Activated CD8-positive, alpha-beta T cell treated with anti-CD3 and anti-CD28 coated beads for 36 hours (primary cell): ENCODE results near the gene CBX6. TPM values are rescaled to one million over a fixed set of nuclear protein-coding genes. Genes with fewer than 3 reads are reported as not detected.

Experiments
- ATAC-seq: fragments of 200-7000 bp; cut with Tn5 transposase; one replicate; pipeline ENCODE4 v1.10.0; 2021; ENCODE audit warnings: mild to moderate bottlenecking, moderate library complexity
- CTCF ChIA-PET: fragments of 350-600 bp; sonication (Branson Sonifier 250); formaldehyde crosslinking; loops from one replicate; lab custom pipeline; 2021; ENCODE audit warnings: antibody characterized with exemption; lab: Charles Lee
- POLR2A ChIA-PET: fragments of 350-600 bp; sonication (Branson Sonifier 250); formaldehyde crosslinking; loops from one replicate; lab custom pipeline; 2021; ENCODE audit warnings: antibody characterized with exemption; lab: Charles Lee
- DNase-seq: peaks from one replicate; pipeline ENCODE4 v3.0.0-alpha.2; 2020
- H3K27ac Mint-ChIP-seq: one replicate; pipeline ENCODE4 v1.8.0; 2021; ENCODE audit warnings: mild to moderate bottlenecking, mixed read lengths
- H3K27me3 Mint-ChIP-seq: one replicate; pipeline ENCODE4 v1.8.0; 2021; ENCODE audit warnings: mixed read lengths
- H3K36me3 Mint-ChIP-seq: one replicate; pipeline ENCODE4 v1.8.0; 2021; ENCODE audit warnings: low read depth, mixed read lengths
- H3K4me1 Mint-ChIP-seq: one replicate; pipeline ENCODE4 v1.8.0; 2021; ENCODE audit warnings: low read depth, mixed read lengths
- H3K4me3 Mint-ChIP-seq: one replicate; pipeline ENCODE4 v1.8.0; 2021; ENCODE audit warnings: mild to moderate bottlenecking, moderate library complexity, mixed read lengths
- H3K9me3 Mint-ChIP-seq: one replicate; pipeline ENCODE4 v1.8.0; 2021; ENCODE audit warnings: mixed read lengths
- intact Hi-C: fragments of 100-400 bp; cut with micrococcal nuclease; formaldehyde crosslinking; loops from one replicate; pipeline ENCODE4 v1.10.0; 2022
- total RNA-seq, 2 experiments: library from RNA; stranded (reverse); gene quantifications; one replicate each; pipeline ENCODE4 v1.2.3, GENCODE V29; 2021
- TF ChIP-seq, protein P1 (sequence below): fragments of 200-600 bp; IDR thresholded peaks from one replicate; pipeline ENCODE4 v1.8.0; 2022; ENCODE audit warnings: antibody characterized with exemption, mild to moderate bottlenecking

The CBX6 gene
- total RNA-seq, 2 experiments from 2014 or later, result 97.7 to 99.4 TPM

DNA sequence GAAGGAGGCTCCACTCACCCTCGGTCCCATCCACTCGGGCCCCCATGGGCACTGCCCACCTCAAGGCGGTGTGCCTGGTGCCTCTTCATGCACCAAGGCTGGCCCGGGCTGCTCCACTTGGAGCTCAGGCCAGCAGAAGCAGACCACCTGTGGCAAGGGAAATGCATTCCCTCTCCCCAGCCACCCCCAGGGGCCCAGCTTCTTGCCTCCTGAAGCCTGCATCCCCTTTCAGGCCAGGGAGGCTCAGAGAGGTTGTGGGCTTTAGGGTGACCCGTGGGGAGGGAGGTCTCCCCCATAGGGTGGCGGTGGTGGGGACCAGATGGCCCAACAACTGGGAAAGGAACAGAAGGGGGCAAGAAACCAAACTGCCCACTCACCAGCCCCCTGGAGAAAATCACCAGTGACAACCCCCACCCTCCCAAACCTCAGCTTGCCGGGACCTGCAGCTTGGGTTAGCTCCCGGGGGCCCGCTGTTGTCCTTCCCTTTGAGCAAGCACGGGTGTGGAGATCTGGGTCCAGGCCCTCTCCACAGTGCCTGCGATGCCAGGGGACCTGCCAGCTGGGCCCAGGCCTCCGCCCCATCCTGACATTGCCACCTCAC lies 8.4 kb downstream of the CBX6 start:
- DNase-seq, result no peak

DNA sequence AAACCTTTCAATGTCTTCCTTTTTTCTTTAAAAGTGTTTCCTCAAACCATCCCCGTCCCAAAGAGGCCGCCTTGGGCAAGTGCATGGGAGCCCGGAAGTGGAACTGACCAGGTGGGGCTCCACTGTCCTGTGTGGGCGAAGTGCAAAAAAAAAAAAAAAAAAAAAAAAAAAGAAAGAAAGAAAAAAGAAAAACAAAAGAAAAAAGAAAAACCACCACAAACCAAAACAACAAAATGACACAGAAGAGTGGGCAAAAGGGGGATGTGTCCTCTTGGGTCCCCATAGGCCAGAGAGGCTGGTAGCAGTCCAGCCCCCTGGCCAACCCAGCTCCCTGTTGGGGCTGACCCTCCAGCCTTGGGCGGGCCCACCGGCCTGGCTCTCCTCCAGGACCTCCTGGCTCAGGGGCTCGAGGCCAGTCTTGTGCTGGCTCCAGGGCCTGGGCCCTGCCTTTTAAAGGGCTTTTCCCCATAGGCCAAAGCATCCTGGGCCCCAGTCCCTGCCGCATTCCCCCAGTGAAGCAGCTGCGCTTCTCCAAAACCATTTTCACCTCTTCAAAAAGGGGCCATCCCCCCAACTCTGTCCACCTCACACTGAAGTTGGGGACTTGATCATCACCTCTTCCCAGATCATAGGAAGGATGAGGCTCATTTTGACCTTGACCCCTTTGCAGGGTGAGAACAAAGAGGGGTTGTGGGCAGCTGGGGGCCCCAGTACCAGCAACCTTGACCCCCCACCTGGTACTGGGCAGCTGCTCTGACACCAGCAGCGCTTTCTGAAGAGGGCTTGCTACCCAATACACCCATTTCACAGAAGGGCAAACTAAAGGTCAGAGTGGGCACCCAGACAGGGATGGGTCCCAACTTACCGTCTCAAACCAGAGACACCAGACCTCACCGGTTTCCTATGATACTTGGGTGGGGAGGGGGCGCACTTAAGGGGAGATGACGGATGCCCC lies 9.4 kb downstream of the CBX6 start:
- ATAC-seq (no peak), DNase-seq (no peak)
- peaks cover 5% of the 10 kb centered on the region for H3K4me1 Mint-ChIP-seq
- no peaks in the 10 kb centered on the region for H3K9me3 Mint-ChIP-seq
- ChIA-PET POLR2A (interaction anchor here (1.0 to 3.8 kb wide), 2 partner anchors 8 to 18 kb away, joined by 3 to 17 read pairs; no protein-coding TSS in a partner anchor), CTCF (interaction anchor here (1.4 to 13.2 kb wide), 2 partner anchors 8 to 19 kb away, joined by 4 to 85 read pairs; partner anchors contain the start of gene CBX6)
- TF ChIP-seq, protein P1, sequence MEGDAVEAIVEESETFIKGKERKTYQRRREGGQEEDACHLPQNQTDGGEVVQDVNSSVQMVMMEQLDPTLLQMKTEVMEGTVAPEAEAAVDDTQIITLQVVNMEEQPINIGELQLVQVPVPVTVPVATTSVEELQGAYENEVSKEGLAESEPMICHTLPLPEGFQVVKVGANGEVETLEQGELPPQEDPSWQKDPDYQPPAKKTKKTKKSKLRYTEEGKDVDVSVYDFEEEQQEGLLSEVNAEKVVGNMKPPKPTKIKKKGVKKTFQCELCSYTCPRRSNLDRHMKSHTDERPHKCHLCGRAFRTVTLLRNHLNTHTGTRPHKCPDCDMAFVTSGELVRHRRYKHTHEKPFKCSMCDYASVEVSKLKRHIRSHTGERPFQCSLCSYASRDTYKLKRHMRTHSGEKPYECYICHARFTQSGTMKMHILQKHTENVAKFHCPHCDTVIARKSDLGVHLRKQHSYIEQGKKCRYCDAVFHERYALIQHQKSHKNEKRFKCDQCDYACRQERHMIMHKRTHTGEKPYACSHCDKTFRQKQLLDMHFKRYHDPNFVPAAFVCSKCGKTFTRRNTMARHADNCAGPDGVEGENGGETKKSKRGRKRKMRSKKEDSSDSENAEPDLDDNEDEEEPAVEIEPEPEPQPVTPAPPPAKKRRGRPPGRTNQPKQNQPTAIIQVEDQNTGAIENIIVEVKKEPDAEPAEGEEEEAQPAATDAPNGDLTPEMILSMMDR, result no peak
- H3K27ac Mint-ChIP-seq, result no peak overlapping the region
- H3K27me3 Mint-ChIP-seq, result no peaks in the 10 kb centered on the region
- no peak overlapping the region for H3K4me3 Mint-ChIP-seq
- H3K36me3 Mint-ChIP-seq, result peaks cover 11% of the 10 kb centered on the region
- intact Hi-C loops, result no loop called here

More for the DNA sequence above, 8.4 kb downstream of the CBX6 start:
- peaks cover 10% of the 10 kb centered on the region for H3K4me1 Mint-ChIP-seq
- H3K27me3 Mint-ChIP-seq, result no peaks in the 10 kb centered on the region
- H3K9me3 Mint-ChIP-seq, result no peaks in the 10 kb centered on the region
- intact Hi-C loops, result no loop called here
- TF ChIP-seq, protein P1, result no peak
- H3K36me3 Mint-ChIP-seq, result peaks cover 18% of the 10 kb centered on the region
- ChIA-PET POLR2A (interaction anchor here (0.7 to 1.0 kb wide), 2 partner anchors 19 to 94 kb away, joined by 3 read pairs; no protein-coding TSS in a partner anchor), CTCF (interaction anchor here (0.6 to 0.9 kb wide), 2 partner anchors 94 to 130 kb away, joined by 3 to 4 read pairs; no protein-coding TSS in a partner anchor)
- no peak overlapping the region for H3K4me3 Mint-ChIP-seq
- no peak for ATAC-seq
- H3K27ac Mint-ChIP-seq, result no peak overlapping the region

- POLR2A ChIA-PET, result interaction anchor here (1.0 to 3.8 kb wide), 5 partner anchors 9 to 400 kb away, joined by 3 to 17 read pairs (median 5); partner anchors contain the start of gene NPTXR
- no peak overlapping the region for H3K27ac Mint-ChIP-seq
These were observed 10.1 kb downstream of the CBX6 start for GRCh38 chr22:38861927-38862326.

DNA sequence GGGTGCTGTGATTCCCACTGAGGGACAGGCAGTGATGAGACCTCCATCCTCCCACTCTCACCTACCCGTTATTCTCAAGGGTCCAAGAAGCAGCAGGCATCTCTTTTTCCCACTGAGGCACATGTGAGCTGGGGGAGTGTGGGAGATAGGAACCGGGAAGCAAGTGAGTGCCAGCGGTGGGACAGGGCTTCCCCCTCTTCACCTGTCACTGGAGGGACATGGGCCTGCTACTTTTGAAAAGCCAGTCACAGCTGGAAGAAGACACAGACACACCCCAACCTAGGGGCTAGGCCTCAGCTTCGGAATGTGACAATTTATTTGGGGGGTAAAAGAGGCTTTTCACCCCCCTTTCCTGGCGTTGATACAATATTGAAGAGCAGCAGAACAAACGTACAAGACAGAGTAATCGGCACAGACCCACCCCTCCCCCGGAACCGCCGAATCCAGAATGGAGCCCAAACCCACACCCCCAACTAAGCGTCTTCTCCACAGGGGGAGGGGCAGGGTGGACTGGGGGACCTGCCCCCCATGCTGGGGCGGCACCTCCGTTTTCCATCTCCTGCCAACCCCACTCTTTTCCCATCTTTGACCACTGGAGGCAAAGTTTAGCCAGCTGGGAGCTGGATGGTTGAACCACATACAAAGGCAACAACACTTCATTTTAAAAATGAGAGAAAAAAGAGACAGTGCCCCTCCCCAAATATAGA lies 10.7 kb downstream of the CBX6 start:
- ATAC-seq (no peak), DNase-seq (no peak)
- POLR2A ChIA-PET, result interaction anchor here (0.5 to 3.8 kb wide), 10 partner anchors 9 to 919 kb away, joined by 3 to 17 read pairs (median 4); partner anchors contain the start of gene NPTXR
- intact Hi-C loops, result no loop called here
- no peaks in the 10 kb centered on the region for H3K27me3 Mint-ChIP-seq
- CTCF ChIA-PET, result interaction anchor here (1.4 to 13.2 kb wide), 2 partner anchors 9 to 18 kb away, joined by 4 to 85 read pairs; partner anchors contain the start of gene CBX6
- no peak overlapping the region for H3K27ac Mint-ChIP-seq
- no peak overlapping the region for H3K4me3 Mint-ChIP-seq
- peaks cover 3% of the 10 kb centered on the region for H3K4me1 Mint-ChIP-seq
- TF ChIP-seq, protein P1, result no peak
- H3K9me3 Mint-ChIP-seq, result no peaks in the 10 kb centered on the region
- H3K36me3 Mint-ChIP-seq, result peaks cover 5% of the 10 kb centered on the region

More at GRCh38 chr22:38861927-38862326, 10.1 kb downstream of the CBX6 start:
- Mint-ChIP-seq H3K4me3 (no peak overlapping the region), H3K4me1 (peaks cover 3% of the 10 kb centered on the region), H3K36me3 (peaks cover 5% of the 10 kb centered on the region), H3K27me3 (no peaks in the 10 kb centered on the region), H3K9me3 (no peaks in the 10 kb centered on the region)
- ATAC-seq (no peak), DNase-seq (no peak)
- TF ChIP-seq, protein P1, result no peak
- CTCF ChIA-PET, result interaction anchor here (1.4 to 13.2 kb wide), 2 partner anchors 8 to 19 kb away, joined by 4 to 85 read pairs; partner anchors contain the start of gene CBX6
- intact Hi-C loops, result no loop called here
